Transverse colon (tissue), 4 donors: Measurements from ENCODE around the gene GTF3C5. TPM values are rescaled to one million over a fixed set of nuclear protein-coding genes. Genes with fewer than 3 reads are reported as not detected.
"Not testable (repeated sequence)": the region's sequence is repeated elsewhere in the genome, so short reads cannot be mapped to it uniquely, and the experiment has no call there.

Experiments
- DNase-seq: peaks from one replicate; pipeline ENCODE4 v3.0.0-alpha.2; 2019
- H3K27ac ChIP-seq, 4 donors: fragments of 200-600 bp; sonication (generic); 2 replicates each; pipeline ENCODE4 v1.5.1; 2016 to 2018; ENCODE audit warnings: inconsistent platforms in 4 of 4
- H3K27me3 ChIP-seq: fragments of 200-600 bp; sonication (generic); 2 replicates; pipeline ENCODE4 v1.5.1; 2017; ENCODE audit warnings: inconsistent platforms
- H3K36me3 ChIP-seq, 4 donors: fragments of 200-600 bp; sonication (generic); 2 replicates each; pipeline ENCODE4 v1.5.1; 2017 to 2019; ENCODE audit warnings: inconsistent platforms in 4 of 4
- H3K4me1 ChIP-seq, 4 donors: fragments of 200-600 bp; sonication (generic); 2 replicates each; pipeline ENCODE4 v1.5.1; 2017 to 2020; ENCODE audit warnings: inconsistent platforms in 4 of 4
- H3K4me3 ChIP-seq, 4 donors: fragments of 200-600 bp; sonication (generic); 1 replicate in 1 of 4; 2 replicates in 3 of 4; pipeline versions ENCODE4 v1.5.1 to v1.6.1; 2017 to 2019; ENCODE audit warnings: inconsistent platforms in 4 of 4
- H3K9me3 ChIP-seq, 2 donors: fragments of 200-600 bp; sonication (generic); 2 replicates each; pipeline ENCODE4 v1.5.1; 2017 to 2019; ENCODE audit warnings: inconsistent platforms in 2 of 2
- CTCF ChIP-seq, 5 experiments: fragments of 200-600 bp in 3 of 5; fragments of 450-650 bp in 2 of 5; sonication (generic) in 3 of 5; IDR thresholded peaks; 1 replicate in 2 of 5; 2 replicates in 3 of 5; pipeline ENCODE4 v1.5.1; 2016 to 2017; ENCODE audit warnings: antibody characterized with exemption in 5 of 5, inconsistent platforms in 3 of 5, mild to moderate bottlenecking in 2 of 5, moderate library complexity in 1 of 5
- EP300 ChIP-seq: sonication (generic); formaldehyde crosslinking; IDR thresholded peaks from one replicate; pipeline ENCODE4 v1.6.1; 2017; ENCODE audit warnings: antibody characterized with exemption, low read depth
- POLR2A ChIP-seq: fragments of 450-650 bp; IDR thresholded peaks from one replicate; pipeline ENCODE4 v1.6.1; 2016; ENCODE audit warnings: antibody characterized with exemption, mild to moderate bottlenecking, moderate library complexity
- POLR2AphosphoS5 ChIP-seq, 3 donors: sonication (generic); formaldehyde crosslinking; IDR thresholded peaks; one replicate each; pipeline ENCODE4 v1.6.1; 2016; ENCODE audit warnings: antibody characterized with exemption in 3 of 3
- WGBS, 2 donors: methylation state at CpG; one replicate each; pipeline ENCODE4 v1.1.5; 2018; ENCODE audit warnings: low coverage in 1 of 2; 5-methylcytosine and 5-hydroxymethylcytosine counted together
- in situ Hi-C, 4 donors: fragments of 200-750 bp; cut with MboI; loops; one replicate each; pipeline versions ENCODE4 v1.15.0 to v1.15.1; 2017; ENCODE audit warnings: low sequenced_read_pairs in 3 of 4, low pct_ligation_motif_present in 1 of 4, low pct_unique_long_range_greater_than_20kb in 1 of 4
- intact Hi-C: fragments of 100-400 bp; cut with DNase I; formaldehyde crosslinking; loops from one replicate; pipeline ENCODE4 v1.15.1; 2023; ENCODE audit warnings: low total_unique reads
- total RNA-seq, 4 donors: library from RNA; depleted of rRNA; stranded (reverse); fragments of >200 nt; gene quantifications; one replicate each; pipeline ENCODE4 v1.1.0, GENCODE V29; 2016

Gene GTF3C5
- total RNA-seq, 4 donors from 2014 or later = 44.5 to 56.9 (median 50.2) TPM

- 73% methylated on average over 6 of the region's 6 CpGs; no CpG with 5 or more reads in 1 of the 2 donors for WGBS, 2 donors
- no peaks in the 10 kb centered on the region for H3K27me3 ChIP-seq
- no peak for DNase-seq
- no peaks in the 10 kb centered on the region for H3K4me1 ChIP-seq
- H3K27ac ChIP-seq = no peak overlapping the region
- H3K4me3 ChIP-seq = no peak overlapping the region
- H3K36me3 ChIP-seq = no peaks in the 10 kb centered on the region
- no peaks in the 10 kb centered on the region for H3K9me3 ChIP-seq
- intact Hi-C loops = no loop called here
- in situ Hi-C loops = no loop called here
- TF ChIP-seq EP300 = no peak
- no peak for TF ChIP-seq POLR2AphosphoS5 (IDR thresholded peaks at IDR 0.05)
- TF ChIP-seq POLR2A = no peak
- no peak for TF ChIP-seq CTCF (IDR thresholded peaks at IDR 0.05)
These were observed 59.4 kb downstream of the GTF3C5 start for GRCh38 chr9:133090187-133090586.

GRCh38 chr9:133090752-133091385, 60.1 kb downstream of the GTF3C5 start:
- no peak for TF ChIP-seq POLR2AphosphoS5 (IDR thresholded peaks at IDR 0.05)
- no peak for TF ChIP-seq EP300
- no peak for TF ChIP-seq POLR2A
- no peak for TF ChIP-seq CTCF (IDR thresholded peaks at IDR 0.05)
- H3K27me3 ChIP-seq = no peaks in the 10 kb centered on the region
- H3K9me3 ChIP-seq = no peaks in the 10 kb centered on the region
- intact Hi-C loops (no loop called here), in situ Hi-C loops (no loop called here)
- DNase-seq = no peak
- H3K36me3 ChIP-seq = no peaks in the 10 kb centered on the region
- H3K4me1 ChIP-seq = no peaks in the 10 kb centered on the region
- H3K27ac ChIP-seq = no peak overlapping the region
- H3K4me3 ChIP-seq = no peak overlapping the region
- 75 to 80% methylated on average over 5 to 11 of the region's 11 CpGs for WGBS, 2 donors

GRCh38 chr9:133094351-133094750, 63.6 kb downstream of the GTF3C5 start:
- H3K27ac ChIP-seq, H3K4me1 ChIP-seq, H3K9me3 ChIP-seq, intact Hi-C loops, DNase-seq, H3K4me3 ChIP-seq, in situ Hi-C loops, H3K27me3 ChIP-seq: not testable (repeated sequence)
- H3K36me3 ChIP-seq = peaks cover 0 to 30% (median 10%) of the 10 kb centered on the region in 4 donors
- WGBS, 2 donors = 58 to 79% methylated on average over 3 to 4 of the region's 4 CpGs

GRCh38 chr9:133094842-133095393, 64.1 kb downstream of the GTF3C5 start:
- Histone ChIP-seq H3K27me3 (no peaks in the 10 kb centered on the region), H3K27ac (no peak overlapping the region), H3K4me3 (no peak overlapping the region), H3K9me3 (peaks cover 0 to 8% of the 10 kb centered on the region in 2 donors), H3K36me3 (peaks cover 0 to 34% (median 12%) of the 10 kb centered on the region in 4 donors), H3K4me1 (no peaks in the 10 kb centered on the region)
- in situ Hi-C loops (no loop called here), intact Hi-C loops (no loop called here)
- TF ChIP-seq POLR2AphosphoS5 (IDR thresholded peaks at IDR 0.05) (no peak), CTCF (IDR thresholded peaks at IDR 0.05) (peak in 1 of 5 experiments; percentile 24)
- DNase-seq = no peak
- 95 to 100% methylated on average over 3 of the region's 3 CpGs for WGBS, 2 donors
